ENCODE measurements around the gene ZNF578. TPM values are rescaled to one million over a fixed set of nuclear protein-coding genes. Genes with fewer than 3 reads are reported as not detected.
A peak's percentile ranks its signal among the peaks of the same experiment; 100 is the strongest.

ZNF578 gene
- total and polyA plus RNA-seq, 2 of the 8 experiments (the other 6 are each of a cell fraction or from before 2014, with no cell fraction given), result 1.6 to 4.2 TPM

DNA sequence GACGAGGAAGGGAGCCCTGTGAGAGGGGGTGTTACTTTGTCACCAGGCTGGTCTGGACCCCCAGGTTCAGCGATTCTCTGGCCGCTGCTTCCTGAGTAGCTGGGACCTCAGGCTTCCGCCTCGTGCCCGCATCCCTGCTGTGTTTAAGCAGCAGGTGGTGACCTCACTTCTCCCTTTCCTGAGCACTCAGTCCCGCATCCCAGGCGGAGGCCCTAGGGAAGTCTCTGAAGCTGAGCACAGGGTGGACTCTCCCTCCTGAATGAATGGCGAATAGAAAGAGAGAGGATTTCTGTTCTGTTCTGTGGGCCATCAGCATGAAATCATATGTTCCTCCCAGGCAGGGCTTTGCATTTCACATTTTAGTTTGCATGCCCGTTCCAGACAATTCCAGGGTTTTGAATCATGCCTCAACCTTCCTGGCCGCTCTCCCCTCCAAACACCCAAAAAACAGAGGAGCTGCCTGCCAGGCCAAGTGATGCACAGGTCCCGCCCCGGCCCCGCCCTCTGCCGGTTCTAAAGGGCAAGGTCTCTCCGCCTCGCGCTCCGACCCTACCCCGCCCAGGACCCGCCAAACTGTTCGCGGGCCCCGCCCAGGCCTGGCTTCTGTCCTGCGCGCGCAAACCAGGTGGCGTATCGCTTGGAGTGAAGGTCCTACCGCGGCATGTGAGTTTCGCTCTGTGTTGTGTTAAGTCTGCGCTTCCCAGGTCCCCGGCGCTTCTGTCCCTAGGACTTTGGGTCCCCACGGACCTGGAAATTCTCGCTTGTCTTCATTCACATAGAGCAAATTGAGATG is 39.0 kb downstream of the ZNF578 start (continued):
- TF ChIP-seq, protein P1, sequence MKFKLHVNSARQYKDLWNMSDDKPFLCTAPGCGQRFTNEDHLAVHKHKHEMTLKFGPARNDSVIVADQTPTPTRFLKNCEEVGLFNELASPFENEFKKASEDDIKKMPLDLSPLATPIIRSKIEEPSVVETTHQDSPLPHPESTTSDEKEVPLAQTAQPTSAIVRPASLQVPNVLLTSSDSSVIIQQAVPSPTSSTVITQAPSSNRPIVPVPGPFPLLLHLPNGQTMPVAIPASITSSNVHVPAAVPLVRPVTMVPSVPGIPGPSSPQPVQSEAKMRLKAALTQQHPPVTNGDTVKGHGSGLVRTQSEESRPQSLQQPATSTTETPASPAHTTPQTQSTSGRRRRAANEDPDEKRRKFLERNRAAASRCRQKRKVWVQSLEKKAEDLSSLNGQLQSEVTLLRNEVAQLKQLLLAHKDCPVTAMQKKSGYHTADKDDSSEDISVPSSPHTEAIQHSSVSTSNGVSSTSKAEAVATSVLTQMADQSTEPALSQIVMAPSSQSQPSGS (IDR thresholded peaks at IDR 0.05; ENCODE audit: low read length), result no peak
- TF ChIP-seq MAFK (IDR thresholded peaks at IDR 0.05; ENCODE audit: low read depth, low read length), result no peak
- TF ChIP-seq GABPA (IDR thresholded peaks at IDR 0.05; ENCODE audit: borderline replicate concordance, insufficient read depth, low read length), result no peak
- no peak for TF ChIP-seq SRF (IDR thresholded peaks at IDR 0.05; ENCODE audit: low read depth, low read length)
- TF ChIP-seq TBP (IDR thresholded peaks at IDR 0.05; ENCODE audit: low read depth, low read length), result no peak
- no peak for TF ChIP-seq CBX8 (IDR thresholded peaks at IDR 0.05; ENCODE audit: borderline replicate concordance, low read depth, low read length)
- TF ChIP-seq CREB1 (IDR thresholded peaks at IDR 0.05), result no peak
- no peak for TF ChIP-seq JUND (IDR thresholded peaks at IDR 0.05; ENCODE audit: low read length)
- no peak for TF ChIP-seq CHD2 (IDR thresholded peaks at IDR 0.05; ENCODE audit: low read length)
- no peak for TF ChIP-seq RFX5 (IDR thresholded peaks at IDR 0.05; ENCODE audit: borderline replicate concordance, low read depth, low read length)
- TF ChIP-seq SIN3A (conservative IDR thresholded peaks at IDR 0.05 in 1 of 2, IDR thresholded peaks at IDR 0.05 in 1 of 2; ENCODE audit: low read depth in 1 of 2, low read length in 2 of 2), result peak in 1 of 2 experiments; percentile 22; a peak in 1 of 4 replicates
- peak; percentile 43; the same call in 1 of the 2 replicates for TF ChIP-seq TAF1 (IDR thresholded peaks at IDR 0.05; ENCODE audit: low read depth, low read length)
- TF ChIP-seq NANOG (IDR thresholded peaks at IDR 0.05; ENCODE audit: insufficient read depth, low read depth, low read length, poor library complexity, severe bottlenecking), result no peak
- TF ChIP-seq ZNF274 (IDR thresholded peaks at IDR 0.05; ENCODE audit: borderline replicate concordance, extremely low read depth, low read length), result no peak
- no peak for TF ChIP-seq BACH1 (IDR thresholded peaks at IDR 0.05; ENCODE audit: low read length)
- TF ChIP-seq SIRT6 (IDR thresholded peaks at IDR 0.05; ENCODE audit: low read length), result no peak
- peak; percentile 57; the same call in 1 of the 2 replicates for TF ChIP-seq E2F6 (IDR thresholded peaks at IDR 0.05)
- TF ChIP-seq, protein P2, sequence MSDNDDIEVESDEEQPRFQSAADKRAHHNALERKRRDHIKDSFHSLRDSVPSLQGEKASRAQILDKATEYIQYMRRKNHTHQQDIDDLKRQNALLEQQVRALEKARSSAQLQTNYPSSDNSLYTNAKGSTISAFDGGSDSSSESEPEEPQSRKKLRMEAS (IDR thresholded peaks at IDR 0.05), result peak; percentile 80
- peak; percentile 14 to 16 (median 15); a peak in 3 of 4 replicates for TF ChIP-seq CTCF (IDR thresholded peaks at IDR 0.05; ENCODE audit: control extremely low read depth in 1 of 3, insufficient read depth in 1 of 3, low read depth in 1 of 3, low read length in 3 of 3)

Data from H1 (cell line).